ENCODE results near the gene LARGE1. TPM values are rescaled to one million over a fixed set of nuclear protein-coding genes. Genes with fewer than 3 reads are reported as not detected.

Gene LARGE1
- total and polyA plus RNA-seq, 2 of the 13 experiments (the other 11 are each of a cell fraction or from before 2014, with no cell fraction given), result 8.4 to 11.0 TPM

DNA sequence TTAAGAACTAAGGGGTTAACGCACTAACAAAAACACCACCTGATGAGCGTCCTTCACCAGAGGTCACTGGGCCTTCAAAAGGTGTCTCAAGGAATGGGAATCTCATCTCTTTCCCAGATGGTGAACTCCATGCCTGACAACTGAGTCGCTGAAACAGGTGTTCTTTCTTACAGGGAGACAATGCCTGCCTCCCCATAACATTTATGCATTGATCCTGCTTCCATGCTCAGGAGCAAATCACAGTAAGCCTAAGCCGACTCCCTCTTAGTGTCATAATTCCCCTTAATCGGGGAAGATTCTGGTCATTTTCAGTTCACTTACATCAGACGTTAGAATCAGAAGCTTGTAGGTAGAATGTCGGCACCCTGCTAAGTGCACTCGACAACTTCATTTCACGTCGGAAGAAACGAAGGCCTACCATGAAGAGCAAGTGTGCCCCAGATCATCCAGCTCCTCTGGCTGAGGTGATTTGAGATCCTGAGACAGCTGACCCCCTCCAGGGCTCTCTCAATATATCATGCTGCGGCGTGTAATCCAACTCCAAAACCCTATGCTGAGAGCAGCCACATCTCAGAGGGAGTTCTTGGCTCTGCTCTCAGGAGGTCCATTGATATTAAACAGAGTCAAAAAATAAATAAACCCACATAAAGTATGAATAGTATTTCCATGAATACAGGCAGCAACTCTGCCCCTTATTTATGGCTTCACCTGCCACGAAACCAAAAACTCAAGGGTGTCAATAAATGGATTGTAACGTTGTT lies 163.1 kb downstream of the LARGE1 start:
- WGBS (ENCODE audit: low lambda C conversion rate), result 78% methylated on average over 15 of the region's 15 CpGs
- no peak for DNase-seq (ENCODE audit: low spot score)
- no peak for FAIRE-seq
- Histone ChIP-seq H3K4me2 (ENCODE audit: low read depth, low read length) (no peak overlapping the region), H3K27me3 (ENCODE audit: control insufficient read depth in 1 of 2, insufficient read depth in 2 of 2, low read length in 2 of 2) (no peaks in the 10 kb centered on the region), H3K4me3 (replicated peaks in 1 of 3; ENCODE audit: insufficient read depth in 1 of 3, low read depth in 2 of 3, low read length in 3 of 3) (no peak overlapping the region), H3K79me2 (ENCODE audit: insufficient read depth, low read length) (no peaks in the 10 kb centered on the region), H3K4me1 (ENCODE audit: insufficient read depth, low read length) (peaks cover 19% of the 10 kb centered on the region), H4K20me1 (ENCODE audit: insufficient read depth, low read length) (no peaks in the 10 kb centered on the region), H3K9me3 (ENCODE audit: low read length) (no peaks in the 10 kb centered on the region), H2AFZ (ENCODE audit: low read length) (no peak overlapping the region), H3K36me3 (replicated peaks in 1 of 2; ENCODE audit: control insufficient read depth in 1 of 2, insufficient read depth in 2 of 2, low read length in 2 of 2) (no peaks in the 10 kb centered on the region), H3K9ac (ENCODE audit: insufficient read depth, low read depth, low read length) (no peak overlapping the region), H3K27ac (ENCODE audit: extremely low read length, insufficient read depth, low read length) (no peak overlapping the region)
- POLR2A ChIA-PET, result no interaction called here
- ATAC-seq, result no peak
- intact Hi-C loops (cut with micrococcal nuclease; ENCODE audit: unreplicated experiment) (no loop called here), in situ Hi-C loops (cut with HindIII; ENCODE audit: extremely low pct_ligation_motif_present, low pct_unique_long_range_greater_than_20kb) (no loop called here)
- CTCF ChIA-PET (ENCODE audit: low intra/inter-chr PET ratio, low total read pairs), result no interaction called here
- TF ChIP-seq BHLHE40 (IDR thresholded peaks at IDR 0.05; ENCODE audit: low read length) (no peak), ZNF382 (CRISPR knock-in tag; IDR thresholded peaks at IDR 0.05; ENCODE audit: borderline replicate concordance) (no peak), RCOR2 (CRISPR knock-in tag; IDR thresholded peaks at IDR 0.05) (no peak), ASH2L (IDR thresholded peaks at IDR 0.05; ENCODE audit: insufficient read length, low read depth, low read length) (no peak), ZNF205 (CRISPR knock-in tag; IDR thresholded peaks at IDR 0.05) (no peak), NR1H2 (CRISPR knock-in tag; IDR thresholded peaks at IDR 0.05; ENCODE audit: borderline replicate concordance, low read depth) (no peak)
- TF ChIP-seq, protein P1, sequence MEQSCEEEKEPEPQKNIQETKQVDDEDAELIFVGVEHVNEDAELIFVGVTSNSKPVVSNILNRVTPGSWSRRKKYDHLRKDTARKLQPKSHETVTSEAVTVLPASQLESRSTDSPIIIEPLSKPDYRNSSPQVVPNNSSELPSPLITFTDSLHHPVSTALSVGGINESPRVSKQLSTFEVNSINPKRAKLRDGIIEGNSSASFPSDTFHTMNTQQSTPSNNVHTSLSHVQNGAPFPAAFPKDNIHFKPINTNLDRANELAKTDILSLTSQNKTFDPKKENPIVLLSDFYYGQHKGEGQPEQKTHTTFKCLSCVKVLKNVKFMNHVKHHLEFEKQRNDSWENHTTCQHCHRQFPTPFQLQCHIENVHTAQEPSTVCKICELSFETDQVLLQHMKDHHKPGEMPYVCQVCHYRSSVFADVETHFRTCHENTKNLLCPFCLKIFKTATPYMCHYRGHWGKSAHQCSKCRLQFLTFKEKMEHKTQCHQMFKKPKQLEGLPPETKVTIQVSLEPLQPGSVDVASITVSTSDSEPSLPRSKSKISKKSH (CRISPR knock-in tag; IDR thresholded peaks at IDR 0.05; ENCODE audit: borderline replicate concordance), result no peak
- TF ChIP-seq, protein P2, sequence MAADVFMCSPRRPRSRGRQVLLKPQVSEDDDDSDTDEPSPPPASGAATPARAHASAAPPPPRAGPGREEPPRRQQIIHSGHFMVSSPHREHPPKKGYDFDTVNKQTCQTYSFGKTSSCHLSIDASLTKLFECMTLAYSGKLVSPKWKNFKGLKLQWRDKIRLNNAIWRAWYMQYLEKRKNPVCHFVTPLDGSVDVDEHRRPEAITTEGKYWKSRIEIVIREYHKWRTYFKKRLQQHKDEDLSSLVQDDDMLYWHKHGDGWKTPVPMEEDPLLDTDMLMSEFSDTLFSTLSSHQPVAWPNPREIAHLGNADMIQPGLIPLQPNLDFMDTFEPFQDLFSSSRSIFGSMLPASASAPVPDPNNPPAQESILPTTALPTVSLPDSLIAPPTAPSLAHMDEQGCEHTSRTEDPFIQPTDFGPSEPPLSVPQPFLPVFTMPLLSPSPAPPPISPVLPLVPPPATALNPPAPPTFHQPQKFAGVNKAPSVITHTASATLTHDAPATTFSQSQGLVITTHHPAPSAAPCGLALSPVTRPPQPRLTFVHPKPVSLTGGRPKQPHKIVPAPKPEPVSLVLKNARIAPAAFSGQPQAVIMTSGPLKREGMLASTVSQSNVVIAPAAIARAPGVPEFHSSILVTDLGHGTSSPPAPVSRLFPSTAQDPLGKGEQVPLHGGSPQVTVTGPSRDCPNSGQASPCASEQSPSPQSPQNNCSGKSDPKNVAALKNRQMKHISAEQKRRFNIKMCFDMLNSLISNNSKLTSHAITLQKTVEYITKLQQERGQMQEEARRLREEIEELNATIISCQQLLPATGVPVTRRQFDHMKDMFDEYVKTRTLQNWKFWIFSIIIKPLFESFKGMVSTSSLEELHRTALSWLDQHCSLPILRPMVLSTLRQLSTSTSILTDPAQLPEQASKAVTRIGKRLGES (CRISPR knock-in tag; IDR thresholded peaks at IDR 0.05; ENCODE audit: borderline replicate concordance), result no peak
- BruUV-seq (replicated peaks), result no TSS peak
